ENCODE data around the gene MTNR1A. TPM values are rescaled to one million over a fixed set of nuclear protein-coding genes. Genes with fewer than 3 reads are reported as not detected.

MTNR1A gene
- total and polyA plus RNA-seq, 4 donors: not detected

DNA sequence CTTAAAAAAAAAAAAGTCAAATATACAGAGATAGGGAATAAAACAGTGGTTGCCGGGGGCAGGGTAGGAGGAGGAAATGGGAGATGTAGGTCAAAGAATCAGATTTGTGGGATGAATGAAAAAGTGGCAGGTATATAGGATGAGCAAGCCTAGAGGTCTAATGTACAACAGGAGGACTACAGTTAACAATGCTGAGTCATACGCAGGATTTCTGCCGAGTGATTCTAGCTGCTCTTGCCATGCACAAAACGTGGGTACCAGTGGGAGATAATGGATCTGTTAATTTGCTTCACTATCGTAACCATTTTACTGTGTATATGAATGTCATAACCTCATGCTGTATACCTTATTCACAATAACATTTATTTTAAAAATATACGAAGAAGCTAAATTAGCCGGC lies 10.7 kb upstream of the MTNR1A start:
- H3K27me3 ChIP-seq (ENCODE audit: control insufficient read depth in 4 of 4, insufficient read depth in 4 of 4, low read length in 3 of 4): no peaks in the 10 kb centered on the region
- no peak overlapping the region for H3K4me3 ChIP-seq (ENCODE audit: low read depth in 1 of 3, low read length in 3 of 3)
- H3K9me3 ChIP-seq (ENCODE audit: control insufficient read depth in 4 of 4, low read length in 3 of 4): no peaks in the 10 kb centered on the region
- no peaks in the 10 kb centered on the region for H3K4me1 ChIP-seq (ENCODE audit: control insufficient read depth in 4 of 4, insufficient read depth in 4 of 4, low read length in 3 of 4)
- H3K9ac ChIP-seq (ENCODE audit: low read depth in 1 of 2, low read length in 2 of 2): no peak overlapping the region
- no peak overlapping the region for H3K27ac ChIP-seq (ENCODE audit: low read depth in 1 of 2, low read length in 2 of 2)
- DNase-seq (ENCODE audit: low spot score): no peak
- TF ChIP-seq NR2F2 (IDR thresholded peaks at IDR 0.05) (no peak), RXRA (IDR thresholded peaks at IDR 0.05) (no peak), RAD21 (IDR thresholded peaks at IDR 0.05) (no peak), SP1 (IDR thresholded peaks at IDR 0.05) (no peak)
- no peaks in the 10 kb centered on the region for H3K36me3 ChIP-seq (ENCODE audit: control insufficient read depth in 4 of 4, insufficient read depth in 3 of 4, low read depth in 1 of 4, low read length in 3 of 4)
- 80% methylated on average over 7 of the region's 7 CpGs for WGBS

DNA sequence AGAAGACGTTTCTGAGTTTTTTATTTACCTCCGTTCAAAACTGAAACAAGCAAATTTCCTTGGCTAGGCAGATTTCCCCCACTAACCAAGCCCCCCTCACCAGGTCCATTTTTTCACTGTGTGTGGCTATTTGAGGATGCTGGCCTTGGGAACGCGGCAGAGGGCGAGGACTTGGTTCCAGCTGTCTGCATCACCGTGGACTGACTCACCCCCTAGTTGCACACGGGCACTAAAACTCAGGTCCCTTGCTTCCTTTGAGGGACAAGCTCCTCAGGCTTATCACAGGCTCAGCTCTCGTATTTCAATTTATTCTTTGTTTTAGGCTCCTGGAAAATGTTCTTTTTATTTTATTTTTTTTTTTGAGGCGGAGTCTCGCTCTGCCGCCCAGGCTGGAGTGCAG lies 8.4 kb upstream of the MTNR1A start:
- H3K27me3 ChIP-seq (ENCODE audit: control insufficient read depth in 4 of 4, insufficient read depth in 4 of 4, low read length in 3 of 4): no peaks in the 10 kb centered on the region
- WGBS: 80% methylated on average over 11 of the region's 11 CpGs
- H3K4me3 ChIP-seq (ENCODE audit: low read depth in 1 of 3, low read length in 3 of 3): no peak overlapping the region
- peaks cover 0 to 3% (median 0%) of the 10 kb centered on the region in 4 donors for H3K9me3 ChIP-seq (ENCODE audit: control insufficient read depth in 4 of 4, low read length in 3 of 4)
- no peaks in the 10 kb centered on the region for H3K4me1 ChIP-seq (ENCODE audit: control insufficient read depth in 4 of 4, insufficient read depth in 4 of 4, low read length in 3 of 4)
- TF ChIP-seq, protein P1, sequence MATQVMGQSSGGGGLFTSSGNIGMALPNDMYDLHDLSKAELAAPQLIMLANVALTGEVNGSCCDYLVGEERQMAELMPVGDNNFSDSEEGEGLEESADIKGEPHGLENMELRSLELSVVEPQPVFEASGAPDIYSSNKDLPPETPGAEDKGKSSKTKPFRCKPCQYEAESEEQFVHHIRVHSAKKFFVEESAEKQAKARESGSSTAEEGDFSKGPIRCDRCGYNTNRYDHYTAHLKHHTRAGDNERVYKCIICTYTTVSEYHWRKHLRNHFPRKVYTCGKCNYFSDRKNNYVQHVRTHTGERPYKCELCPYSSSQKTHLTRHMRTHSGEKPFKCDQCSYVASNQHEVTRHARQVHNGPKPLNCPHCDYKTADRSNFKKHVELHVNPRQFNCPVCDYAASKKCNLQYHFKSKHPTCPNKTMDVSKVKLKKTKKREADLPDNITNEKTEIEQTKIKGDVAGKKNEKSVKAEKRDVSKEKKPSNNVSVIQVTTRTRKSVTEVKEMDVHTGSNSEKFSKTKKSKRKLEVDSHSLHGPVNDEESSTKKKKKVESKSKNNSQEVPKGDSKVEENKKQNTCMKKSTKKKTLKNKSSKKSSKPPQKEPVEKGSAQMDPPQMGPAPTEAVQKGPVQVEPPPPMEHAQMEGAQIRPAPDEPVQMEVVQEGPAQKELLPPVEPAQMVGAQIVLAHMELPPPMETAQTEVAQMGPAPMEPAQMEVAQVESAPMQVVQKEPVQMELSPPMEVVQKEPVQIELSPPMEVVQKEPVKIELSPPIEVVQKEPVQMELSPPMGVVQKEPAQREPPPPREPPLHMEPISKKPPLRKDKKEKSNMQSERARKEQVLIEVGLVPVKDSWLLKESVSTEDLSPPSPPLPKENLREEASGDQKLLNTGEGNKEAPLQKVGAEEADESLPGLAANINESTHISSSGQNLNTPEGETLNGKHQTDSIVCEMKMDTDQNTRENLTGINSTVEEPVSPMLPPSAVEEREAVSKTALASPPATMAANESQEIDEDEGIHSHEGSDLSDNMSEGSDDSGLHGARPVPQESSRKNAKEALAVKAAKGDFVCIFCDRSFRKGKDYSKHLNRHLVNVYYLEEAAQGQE (IDR thresholded peaks at IDR 0.05): no peak
- TF ChIP-seq, protein P2, sequence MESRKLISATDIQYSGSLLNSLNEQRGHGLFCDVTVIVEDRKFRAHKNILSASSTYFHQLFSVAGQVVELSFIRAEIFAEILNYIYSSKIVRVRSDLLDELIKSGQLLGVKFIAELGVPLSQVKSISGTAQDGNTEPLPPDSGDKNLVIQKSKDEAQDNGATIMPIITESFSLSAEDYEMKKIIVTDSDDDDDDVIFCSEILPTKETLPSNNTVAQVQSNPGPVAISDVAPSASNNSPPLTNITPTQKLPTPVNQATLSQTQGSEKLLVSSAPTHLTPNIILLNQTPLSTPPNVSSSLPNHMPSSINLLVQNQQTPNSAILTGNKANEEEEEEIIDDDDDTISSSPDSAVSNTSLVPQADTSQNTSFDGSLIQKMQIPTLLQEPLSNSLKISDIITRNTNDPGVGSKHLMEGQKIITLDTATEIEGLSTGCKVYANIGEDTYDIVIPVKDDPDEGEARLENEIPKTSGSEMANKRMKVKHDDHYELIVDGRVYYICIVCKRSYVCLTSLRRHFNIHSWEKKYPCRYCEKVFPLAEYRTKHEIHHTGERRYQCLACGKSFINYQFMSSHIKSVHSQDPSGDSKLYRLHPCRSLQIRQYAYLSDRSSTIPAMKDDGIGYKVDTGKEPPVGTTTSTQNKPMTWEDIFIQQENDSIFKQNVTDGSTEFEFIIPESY (IDR thresholded peaks at IDR 0.05): no peak
- TF ChIP-seq EGR1 (IDR thresholded peaks at IDR 0.05; ENCODE audit: low read depth in 2 of 2): no peak
- TF ChIP-seq RAD21 (IDR thresholded peaks at IDR 0.05): no peak
- TF ChIP-seq SP1 (IDR thresholded peaks at IDR 0.05): no peak
- TF ChIP-seq, protein P3, sequence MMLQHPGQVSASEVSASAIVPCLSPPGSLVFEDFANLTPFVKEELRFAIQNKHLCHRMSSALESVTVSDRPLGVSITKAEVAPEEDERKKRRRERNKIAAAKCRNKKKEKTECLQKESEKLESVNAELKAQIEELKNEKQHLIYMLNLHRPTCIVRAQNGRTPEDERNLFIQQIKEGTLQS (IDR thresholded peaks at IDR 0.05): no peak
- TF ChIP-seq HNF4G (IDR thresholded peaks at IDR 0.05): no peak
- TF ChIP-seq TAF1 (conservative IDR thresholded peaks at IDR 0.05): no peak
- no peak for TF ChIP-seq FOXA2 (IDR thresholded peaks at IDR 0.05)
- no peak for TF ChIP-seq FOXA1 (IDR thresholded peaks at IDR 0.05)
- no peak for TF ChIP-seq RXRA (IDR thresholded peaks at IDR 0.05)
- TF ChIP-seq GABPA (IDR thresholded peaks at IDR 0.05 in 1 of 2, conservative IDR thresholded peaks at IDR 0.05 in 1 of 2): no peak
- TF ChIP-seq YY1 (IDR thresholded peaks at IDR 0.05): no peak
- no peaks in the 10 kb centered on the region for H3K36me3 ChIP-seq (ENCODE audit: control insufficient read depth in 4 of 4, insufficient read depth in 3 of 4, low read depth in 1 of 4, low read length in 3 of 4)
- no peak overlapping the region for H3K9ac ChIP-seq (ENCODE audit: low read depth in 1 of 2, low read length in 2 of 2)
- no peak overlapping the region for H3K27ac ChIP-seq (ENCODE audit: low read depth in 1 of 2, low read length in 2 of 2)
- DNase-seq (ENCODE audit: low spot score): no peak

DNA sequence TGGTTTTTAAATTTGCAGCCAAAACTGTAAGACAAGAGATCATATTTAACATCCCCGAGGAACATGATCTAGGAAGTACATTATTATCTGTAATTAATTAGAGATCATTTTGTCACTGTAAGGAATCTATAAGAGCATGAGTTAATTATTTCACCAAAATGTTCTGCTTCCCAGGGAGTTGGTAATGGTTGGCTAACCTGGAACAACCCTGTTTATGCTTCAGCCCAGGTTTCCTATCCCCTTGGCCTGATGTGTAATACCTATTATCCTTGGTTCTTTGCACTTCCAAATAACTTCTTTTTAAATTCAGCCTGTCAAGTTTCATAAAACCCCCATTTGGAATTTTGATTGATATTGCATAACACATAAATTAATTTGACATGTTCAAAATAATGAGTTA lies 6.4 kb upstream of the MTNR1A start:
- no peaks in the 10 kb centered on the region for H3K36me3 ChIP-seq (ENCODE audit: control insufficient read depth in 4 of 4, insufficient read depth in 3 of 4, low read depth in 1 of 4, low read length in 3 of 4)
- 87% methylated on average over 1 of the region's 1 CpG for WGBS
- H3K9ac ChIP-seq (ENCODE audit: low read depth in 1 of 2, low read length in 2 of 2): no peak overlapping the region
- no peaks in the 10 kb centered on the region for H3K4me1 ChIP-seq (ENCODE audit: control insufficient read depth in 4 of 4, insufficient read depth in 4 of 4, low read length in 3 of 4)
- no peak overlapping the region for H3K4me3 ChIP-seq (ENCODE audit: low read depth in 1 of 3, low read length in 3 of 3)
- no peak overlapping the region for H3K27ac ChIP-seq (ENCODE audit: low read depth in 1 of 2, low read length in 2 of 2)
- DNase-seq (ENCODE audit: low spot score): no peak
- peaks cover 0 to 5% (median 0%) of the 10 kb centered on the region in 4 donors for H3K27me3 ChIP-seq (ENCODE audit: control insufficient read depth in 4 of 4, insufficient read depth in 4 of 4, low read length in 3 of 4)
- peaks cover 0 to 3% (median 0%) of the 10 kb centered on the region in 4 donors for H3K9me3 ChIP-seq (ENCODE audit: control insufficient read depth in 4 of 4, low read length in 3 of 4)
- TF ChIP-seq EGR1 (IDR thresholded peaks at IDR 0.05; ENCODE audit: low read depth in 2 of 2) (no peak), NR2F2 (IDR thresholded peaks at IDR 0.05) (no peak), GABPA (IDR thresholded peaks at IDR 0.05 in 1 of 2, conservative IDR thresholded peaks at IDR 0.05 in 1 of 2) (no peak), FOXA2 (IDR thresholded peaks at IDR 0.05) (no peak), SP1 (IDR thresholded peaks at IDR 0.05) (no peak), HNF4A (conservative IDR thresholded peaks at IDR 0.05) (no peak)
- TF ChIP-seq, protein P2 (IDR thresholded peaks at IDR 0.05): no peak
- TF ChIP-seq, protein P3 (IDR thresholded peaks at IDR 0.05): no peak
- TF ChIP-seq, protein P4, sequence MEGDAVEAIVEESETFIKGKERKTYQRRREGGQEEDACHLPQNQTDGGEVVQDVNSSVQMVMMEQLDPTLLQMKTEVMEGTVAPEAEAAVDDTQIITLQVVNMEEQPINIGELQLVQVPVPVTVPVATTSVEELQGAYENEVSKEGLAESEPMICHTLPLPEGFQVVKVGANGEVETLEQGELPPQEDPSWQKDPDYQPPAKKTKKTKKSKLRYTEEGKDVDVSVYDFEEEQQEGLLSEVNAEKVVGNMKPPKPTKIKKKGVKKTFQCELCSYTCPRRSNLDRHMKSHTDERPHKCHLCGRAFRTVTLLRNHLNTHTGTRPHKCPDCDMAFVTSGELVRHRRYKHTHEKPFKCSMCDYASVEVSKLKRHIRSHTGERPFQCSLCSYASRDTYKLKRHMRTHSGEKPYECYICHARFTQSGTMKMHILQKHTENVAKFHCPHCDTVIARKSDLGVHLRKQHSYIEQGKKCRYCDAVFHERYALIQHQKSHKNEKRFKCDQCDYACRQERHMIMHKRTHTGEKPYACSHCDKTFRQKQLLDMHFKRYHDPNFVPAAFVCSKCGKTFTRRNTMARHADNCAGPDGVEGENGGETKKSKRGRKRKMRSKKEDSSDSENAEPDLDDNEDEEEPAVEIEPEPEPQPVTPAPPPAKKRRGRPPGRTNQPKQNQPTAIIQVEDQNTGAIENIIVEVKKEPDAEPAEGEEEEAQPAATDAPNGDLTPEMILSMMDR (IDR thresholded peaks at IDR 0.05; ENCODE audit: low read depth, low read length, missing input control): no peak
- TF ChIP-seq, protein P5, sequence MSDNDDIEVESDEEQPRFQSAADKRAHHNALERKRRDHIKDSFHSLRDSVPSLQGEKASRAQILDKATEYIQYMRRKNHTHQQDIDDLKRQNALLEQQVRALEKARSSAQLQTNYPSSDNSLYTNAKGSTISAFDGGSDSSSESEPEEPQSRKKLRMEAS (IDR thresholded peaks at IDR 0.05): no peak

Data from liver (tissue), 9 donors.